Measurements from ENCODE around the gene C1QTNF9. TPM values are rescaled to one million over a fixed set of nuclear protein-coding genes. Genes with fewer than 3 reads are reported as not detected.
"Not testable (repeated sequence)": the region's sequence is repeated elsewhere in the genome, so short reads cannot be mapped to it uniquely, and the experiment has no call there.

Gene C1QTNF9
- total RNA-seq, result not detected in 3 replicates
- long read RNA-seq, result 0 reads

GRCh38 chr13:24309300-24309699, at the start of gene C1QTNF9:
Gene C1QTNF9 (plus strand): TSS chr13:24309580. CDS start chr13:24316004, 6,424 bp downstream.
- H3K36me3 Mint-ChIP-seq (ENCODE audit: low read depth); H3K9me3 Mint-ChIP-seq (ENCODE audit: low read depth); DNase-seq (ENCODE audit: low spot score); H3K4me3 Mint-ChIP-seq (ENCODE audit: unreplicated experiment); H3K27ac Mint-ChIP-seq (ENCODE audit: unreplicated experiment); H3K27me3 Mint-ChIP-seq (ENCODE audit: low read depth): not testable (repeated sequence)
- peaks cover 15% of the 10 kb centered on the region for H3K4me1 Mint-ChIP-seq (ENCODE audit: low read depth)

GRCh38 chr13:24261566-24261965, 47.8 kb upstream of the C1QTNF9 start:
- no peaks in the 10 kb centered on the region for H3K36me3 Mint-ChIP-seq (ENCODE audit: low read depth)
- H3K27me3 Mint-ChIP-seq (ENCODE audit: low read depth), result no peaks in the 10 kb centered on the region
- no peaks in the 10 kb centered on the region for H3K9me3 Mint-ChIP-seq (ENCODE audit: low read depth)
- no peak overlapping the region for H3K4me3 Mint-ChIP-seq (ENCODE audit: unreplicated experiment)
- no peak overlapping the region for H3K27ac Mint-ChIP-seq (ENCODE audit: unreplicated experiment)
- no peak for DNase-seq (ENCODE audit: low spot score)
- peaks cover 16% of the 10 kb centered on the region for H3K4me1 Mint-ChIP-seq (ENCODE audit: low read depth)
- no peak for TF ChIP-seq CTCF (IDR thresholded peaks at IDR 0.05)

- no peak overlapping the region for H3K4me3 Mint-ChIP-seq (ENCODE audit: unreplicated experiment)
- no peak for TF ChIP-seq CTCF (IDR thresholded peaks at IDR 0.05)
- peaks cover 16% of the 10 kb centered on the region for H3K4me1 Mint-ChIP-seq (ENCODE audit: low read depth)
- no peaks in the 10 kb centered on the region for H3K27me3 Mint-ChIP-seq (ENCODE audit: low read depth)
- H3K9me3 Mint-ChIP-seq (ENCODE audit: low read depth), result no peaks in the 10 kb centered on the region
- no peaks in the 10 kb centered on the region for H3K36me3 Mint-ChIP-seq (ENCODE audit: low read depth)
- H3K27ac Mint-ChIP-seq (ENCODE audit: unreplicated experiment), result no peak overlapping the region
- DNase-seq (ENCODE audit: low spot score), result no peak
These were observed 45.7 kb upstream of the C1QTNF9 start for GRCh38 chr13:24263632-24264031.

- DNase-seq (ENCODE audit: low spot score), result no peak
- Mint-ChIP-seq H3K36me3 (ENCODE audit: low read depth) (no peaks in the 10 kb centered on the region), H3K27me3 (ENCODE audit: low read depth) (no peaks in the 10 kb centered on the region), H3K27ac (ENCODE audit: unreplicated experiment) (no peak overlapping the region), H3K4me1 (ENCODE audit: low read depth) (peaks cover 18% of the 10 kb centered on the region), H3K9me3 (ENCODE audit: low read depth) (no peaks in the 10 kb centered on the region), H3K4me3 (ENCODE audit: unreplicated experiment) (no peak overlapping the region)
- TF ChIP-seq CTCF (IDR thresholded peaks at IDR 0.05), result no peak
These were observed 44.4 kb upstream of the C1QTNF9 start for GRCh38 chr13:24264976-24265375.

GRCh38 chr13:24265453-24265852, 43.9 kb upstream of the C1QTNF9 start:
- Mint-ChIP-seq H3K4me1 (ENCODE audit: low read depth) (peaks cover 23% of the 10 kb centered on the region), H3K27me3 (ENCODE audit: low read depth) (no peaks in the 10 kb centered on the region), H3K9me3 (ENCODE audit: low read depth) (no peaks in the 10 kb centered on the region), H3K27ac (ENCODE audit: unreplicated experiment) (no peak overlapping the region), H3K36me3 (ENCODE audit: low read depth) (no peaks in the 10 kb centered on the region), H3K4me3 (ENCODE audit: unreplicated experiment) (no peak overlapping the region)
- no peak for DNase-seq (ENCODE audit: low spot score)
- no peak for TF ChIP-seq CTCF (IDR thresholded peaks at IDR 0.05)

GRCh38 chr13:24267274-24267673, 42.1 kb upstream of the C1QTNF9 start:
- TF ChIP-seq CTCF (IDR thresholded peaks at IDR 0.05), result no peak
- DNase-seq (ENCODE audit: low spot score), result no peak
- H3K4me3 Mint-ChIP-seq (ENCODE audit: unreplicated experiment), result no peak overlapping the region
- H3K4me1 Mint-ChIP-seq (ENCODE audit: low read depth), result peaks cover 41% of the 10 kb centered on the region
- no peaks in the 10 kb centered on the region for H3K27me3 Mint-ChIP-seq (ENCODE audit: low read depth)
- H3K36me3 Mint-ChIP-seq (ENCODE audit: low read depth), result no peaks in the 10 kb centered on the region
- H3K27ac Mint-ChIP-seq (ENCODE audit: unreplicated experiment), result no peak overlapping the region
- H3K9me3 Mint-ChIP-seq (ENCODE audit: low read depth), result no peaks in the 10 kb centered on the region

Measured in chondrocyte (in vitro differentiated cells).